ENCODE results near the gene PPP1R26. TPM values are rescaled to one million over a fixed set of nuclear protein-coding genes. Genes with fewer than 3 reads are reported as not detected.

The PPP1R26 gene
- total RNA-seq, 1 experiment from 2014 or later, result 32.0 TPM

- H3K9ac ChIP-seq (ENCODE audit: low read length), result no peak overlapping the region
- no TSS peak for BruUV-seq (replicated peaks)
- peaks cover 6 to 24% of the 10 kb centered on the region in 2 experiments; a peak in 3 of 4 replicates for H3K4me1 ChIP-seq (ENCODE audit: control insufficient read depth in 1 of 2, insufficient read depth in 2 of 2, low read length in 2 of 2)
- ChIA-PET CTCF (no interaction called here), POLR2A (no interaction called here), RAD21 (ENCODE audit: low non-redundant PET in 1 of 2, low total read pairs in 2 of 2, uncharacterized antibody in 2 of 2, unreplicated experiment in 2 of 2) (no interaction called here)
- H3K9me3 ChIP-seq (ENCODE audit: control insufficient read depth in 1 of 2, insufficient read depth in 1 of 2, low read depth in 1 of 2, low read length in 2 of 2), result no peaks in the 10 kb centered on the region; a peak in 1 of 4 replicates
- no peak overlapping the region for H3K27ac ChIP-seq (ENCODE audit: low read depth, low read length)
- peaks cover 12% of the 10 kb centered on the region for H3K79me2 ChIP-seq (ENCODE audit: insufficient read depth, low read length)
- H4K20me1 ChIP-seq (ENCODE audit: insufficient read depth), result peaks cover 4% of the 10 kb centered on the region; the same call in 1 of the 2 replicates
- ATAC-seq, result no peak
- TF ChIP-seq SIN3A (IDR thresholded peaks at IDR 0.05; ENCODE audit: low read depth), result no peak
- TF ChIP-seq RAD21 (IDR thresholded peaks at IDR 0.05; ENCODE audit: low read depth), result no peak
- TF ChIP-seq REST (IDR thresholded peaks at IDR 0.05; ENCODE audit: low read depth), result no peak
- no peak for TF ChIP-seq POLR2A (IDR thresholded peaks at IDR 0.05; ENCODE audit: borderline replicate concordance, extremely low read depth, insufficient read depth, insufficient read length)
- TF ChIP-seq SP1 (IDR thresholded peaks at IDR 0.05; ENCODE audit: low read depth), result no peak
- TF ChIP-seq CEBPB (IDR thresholded peaks at IDR 0.05; ENCODE audit: low read depth), result no peak
- no peak for TF ChIP-seq CTCF (IDR thresholded peaks at IDR 0.05 in 2 of 3, conservative IDR thresholded peaks at IDR 0.05 in 1 of 3; ENCODE audit: borderline replicate concordance in 1 of 3, insufficient read depth in 1 of 3, low read depth in 2 of 3, low read length in 2 of 3)
- TF ChIP-seq JUND (IDR thresholded peaks at IDR 0.05), result no peak
- no peak for TF ChIP-seq MAX (IDR thresholded peaks at IDR 0.05)
- no peak for TF ChIP-seq FOSL1 (IDR thresholded peaks at IDR 0.05; ENCODE audit: low read depth)
- TF ChIP-seq ATF3 (IDR thresholded peaks at IDR 0.05), result no peak
- no peak for TF ChIP-seq TCF7L2 (IDR thresholded peaks at IDR 0.05; ENCODE audit: borderline replicate concordance, extremely low read depth, insufficient read depth, insufficient read length)
- no peak for TF ChIP-seq EGR1 (IDR thresholded peaks at IDR 0.05; ENCODE audit: low read depth)
- no peak for TF ChIP-seq ZBTB33 (IDR thresholded peaks at IDR 0.05; ENCODE audit: extremely low read depth, insufficient replicate concordance, low read length)
- no peak for TF ChIP-seq EZH2phosphoT487 (IDR thresholded peaks at IDR 0.05; ENCODE audit: borderline replicate concordance)
- TF ChIP-seq ELF1 (IDR thresholded peaks at IDR 0.05; ENCODE audit: borderline replicate concordance, low read depth), result no peak
- TF ChIP-seq CBX3 (IDR thresholded peaks at IDR 0.05; ENCODE audit: low read depth), result no peak
- TF ChIP-seq EZH2 (IDR thresholded peaks at IDR 0.05), result no peak
- H3K36me3 ChIP-seq (ENCODE audit: control insufficient read depth in 1 of 2, insufficient read depth in 2 of 2, low read length in 2 of 2), result peaks cover 9 to 20% of the 10 kb centered on the region in 2 experiments; a peak in 2 of 4 replicates
- intact Hi-C loops (cut with micrococcal nuclease), result no loop called here
- no peak for DNase-seq (ENCODE audit: low read depth, low spot score)
- no peak overlapping the region for H3K4me3 ChIP-seq (replicated peaks in 1 of 2; ENCODE audit: low read depth in 1 of 2, low read length in 2 of 2)
- no peaks in the 10 kb centered on the region for H3K9me2 ChIP-seq (ENCODE audit: insufficient read depth)
- no peak overlapping the region for H3K4me2 ChIP-seq (ENCODE audit: low read length)
- no peaks in the 10 kb centered on the region for H3K27me3 ChIP-seq (ENCODE audit: insufficient read depth, low read length)
- no peak overlapping the region for H2AFZ ChIP-seq (ENCODE audit: low read depth, low read length, poor library complexity, severe bottlenecking)
These were observed 28.7 kb downstream of the PPP1R26 start for GRCh38 chr9:135508211-135508820.

Measured in HCT116 (cell line).